ENCODE results near the gene TBC1D24. TPM values are rescaled to one million over a fixed set of nuclear protein-coding genes. Genes with fewer than 3 reads are reported as not detected.

Gene TBC1D24
- total and polyA plus RNA-seq, 9 of the 15 experiments (the other 6 are each of a cell fraction or from before 2014, with no cell fraction given) = 1.7 to 22.6 (median 7.2) TPM

DNA sequence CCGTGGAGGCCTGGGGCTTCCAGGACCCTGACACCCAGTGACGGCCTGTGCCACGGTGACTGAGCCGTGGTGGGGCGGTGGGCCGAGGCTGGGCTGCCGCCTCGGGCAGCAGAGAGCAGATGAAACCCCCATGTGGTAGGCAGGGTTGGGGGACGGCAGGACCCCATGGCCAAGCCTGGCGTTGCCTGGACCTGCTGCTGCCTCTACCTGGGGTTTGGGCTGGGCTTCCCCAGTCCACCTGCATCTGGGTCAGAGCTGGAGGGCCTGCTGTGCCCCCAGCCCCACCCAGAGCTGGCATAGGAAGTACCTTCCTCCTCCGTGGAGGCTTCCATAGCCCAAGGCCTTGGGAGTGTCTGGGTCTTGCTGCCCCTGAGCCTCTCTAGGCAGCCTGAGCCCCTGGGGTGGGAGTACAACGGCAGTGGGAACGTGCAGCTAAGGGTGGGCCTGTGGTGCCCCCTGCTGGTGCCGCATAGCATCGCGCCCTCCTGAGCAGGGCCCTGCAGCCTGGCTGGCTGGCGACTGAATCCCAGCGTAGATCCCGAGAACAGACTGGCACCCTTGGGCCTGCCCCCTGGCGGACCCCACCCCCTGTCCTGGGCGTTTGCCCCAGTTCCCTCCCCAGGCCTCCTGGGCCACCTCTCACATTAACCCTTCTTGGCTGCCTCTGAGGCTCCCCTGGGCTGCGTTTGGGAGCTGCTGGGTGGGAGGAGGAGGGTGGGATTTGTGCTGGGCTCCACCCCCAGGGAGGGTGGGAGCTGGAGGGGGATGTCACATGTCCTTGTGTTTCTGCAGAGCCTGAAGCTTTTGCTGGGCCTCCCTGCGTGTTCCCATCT lies 26.2 kb downstream of the TBC1D24 start (continued):
- TF ChIP-seq RERE (CRISPR knock-in tag; IDR thresholded peaks at IDR 0.05; ENCODE audit: borderline replicate concordance) (no peak), TEAD1 (CRISPR knock-in tag; IDR thresholded peaks at IDR 0.05) (no peak), CBFB (CRISPR knock-in tag; IDR thresholded peaks at IDR 0.05) (peak; percentile 65; the same call in 1 of the 2 replicates), MYNN (IDR thresholded peaks at IDR 0.05) (0 out of 2 replicates have a peak, but pooled peaks have one; percentile 36), MYNN (CRISPR knock-in tag; IDR thresholded peaks at IDR 0.05) (no peak), ADNP (tag; IDR thresholded peaks at IDR 0.05) (no peak), SUPT5H (IDR thresholded peaks at IDR 0.05) (no peak), ZNF561 (CRISPR knock-in tag; conservative IDR thresholded peaks at IDR 0.05) (no peak), NCOA2 (IDR thresholded peaks at IDR 0.05; ENCODE audit: partially characterized antibody in 2 of 2) (no peak), SIN3B (IDR thresholded peaks at IDR 0.05; ENCODE audit: low read depth) (no peak; the same call in 1 of the 2 replicates), ZNF143 (CRISPR knock-in tag; IDR thresholded peaks at IDR 0.05) (no peak), POU5F1 (IDR thresholded peaks at IDR 0.05; ENCODE audit: borderline replicate concordance, low read depth, low read length, partially characterized antibody) (no peak)
- TF ChIP-seq, protein P1, sequence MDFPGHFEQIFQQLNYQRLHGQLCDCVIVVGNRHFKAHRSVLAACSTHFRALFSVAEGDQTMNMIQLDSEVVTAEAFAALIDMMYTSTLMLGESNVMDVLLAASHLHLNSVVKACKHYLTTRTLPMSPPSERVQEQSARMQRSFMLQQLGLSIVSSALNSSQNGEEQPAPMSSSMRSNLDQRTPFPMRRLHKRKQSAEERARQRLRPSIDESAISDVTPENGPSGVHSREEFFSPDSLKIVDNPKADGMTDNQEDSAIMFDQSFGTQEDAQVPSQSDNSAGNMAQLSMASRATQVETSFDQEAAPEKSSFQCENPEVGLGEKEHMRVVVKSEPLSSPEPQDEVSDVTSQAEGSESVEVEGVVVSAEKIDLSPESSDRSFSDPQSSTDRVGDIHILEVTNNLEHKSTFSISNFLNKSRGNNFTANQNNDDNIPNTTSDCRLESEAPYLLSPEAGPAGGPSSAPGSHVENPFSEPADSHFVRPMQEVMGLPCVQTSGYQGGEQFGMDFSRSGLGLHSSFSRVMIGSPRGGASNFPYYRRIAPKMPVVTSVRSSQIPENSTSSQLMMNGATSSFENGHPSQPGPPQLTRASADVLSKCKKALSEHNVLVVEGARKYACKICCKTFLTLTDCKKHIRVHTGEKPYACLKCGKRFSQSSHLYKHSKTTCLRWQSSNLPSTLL (IDR thresholded peaks at IDR 0.05) = no peak
- TF ChIP-seq, protein P2, sequence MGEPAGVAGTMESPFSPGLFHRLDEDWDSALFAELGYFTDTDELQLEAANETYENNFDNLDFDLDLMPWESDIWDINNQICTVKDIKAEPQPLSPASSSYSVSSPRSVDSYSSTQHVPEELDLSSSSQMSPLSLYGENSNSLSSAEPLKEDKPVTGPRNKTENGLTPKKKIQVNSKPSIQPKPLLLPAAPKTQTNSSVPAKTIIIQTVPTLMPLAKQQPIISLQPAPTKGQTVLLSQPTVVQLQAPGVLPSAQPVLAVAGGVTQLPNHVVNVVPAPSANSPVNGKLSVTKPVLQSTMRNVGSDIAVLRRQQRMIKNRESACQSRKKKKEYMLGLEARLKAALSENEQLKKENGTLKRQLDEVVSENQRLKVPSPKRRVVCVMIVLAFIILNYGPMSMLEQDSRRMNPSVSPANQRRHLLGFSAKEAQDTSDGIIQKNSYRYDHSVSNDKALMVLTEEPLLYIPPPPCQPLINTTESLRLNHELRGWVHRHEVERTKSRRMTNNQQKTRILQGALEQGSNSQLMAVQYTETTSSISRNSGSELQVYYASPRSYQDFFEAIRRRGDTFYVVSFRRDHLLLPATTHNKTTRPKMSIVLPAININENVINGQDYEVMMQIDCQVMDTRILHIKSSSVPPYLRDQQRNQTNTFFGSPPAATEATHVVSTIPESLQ (CRISPR knock-in tag; IDR thresholded peaks at IDR 0.05) = no peak
- TF ChIP-seq, protein P3, sequence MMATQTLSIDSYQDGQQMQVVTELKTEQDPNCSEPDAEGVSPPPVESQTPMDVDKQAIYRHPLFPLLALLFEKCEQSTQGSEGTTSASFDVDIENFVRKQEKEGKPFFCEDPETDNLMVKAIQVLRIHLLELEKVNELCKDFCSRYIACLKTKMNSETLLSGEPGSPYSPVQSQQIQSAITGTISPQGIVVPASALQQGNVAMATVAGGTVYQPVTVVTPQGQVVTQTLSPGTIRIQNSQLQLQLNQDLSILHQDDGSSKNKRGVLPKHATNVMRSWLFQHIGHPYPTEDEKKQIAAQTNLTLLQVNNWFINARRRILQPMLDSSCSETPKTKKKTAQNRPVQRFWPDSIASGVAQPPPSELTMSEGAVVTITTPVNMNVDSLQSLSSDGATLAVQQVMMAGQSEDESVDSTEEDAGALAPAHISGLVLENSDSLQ (IDR thresholded peaks at IDR 0.05) = no peak
- TF ChIP-seq, protein P4, sequence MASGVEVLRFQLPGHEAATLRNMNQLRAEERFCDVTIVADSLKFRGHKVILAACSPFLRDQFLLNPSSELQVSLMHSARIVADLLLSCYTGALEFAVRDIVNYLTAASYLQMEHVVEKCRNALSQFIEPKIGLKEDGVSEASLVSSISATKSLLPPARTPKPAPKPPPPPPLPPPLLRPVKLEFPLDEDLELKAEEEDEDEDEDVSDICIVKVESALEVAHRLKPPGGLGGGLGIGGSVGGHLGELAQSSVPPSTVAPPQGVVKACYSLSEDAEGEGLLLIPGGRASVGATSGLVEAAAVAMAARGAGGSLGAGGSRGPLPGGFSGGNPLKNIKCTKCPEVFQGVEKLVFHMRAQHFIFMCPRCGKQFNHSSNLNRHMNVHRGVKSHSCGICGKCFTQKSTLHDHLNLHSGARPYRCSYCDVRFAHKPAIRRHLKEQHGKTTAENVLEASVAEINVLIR (CRISPR knock-in tag; IDR thresholded peaks at IDR 0.05) = no peak
